SK-N-SH (cell line): ENCODE results near the gene MGLL.

Experiments used
- CHD2 ChIP-seq: fragments of 150-350 bp; IDR thresholded peaks from 2 replicates; pipeline ENCODE4 v1.6.1; 2018; ENCODE audit warnings: low read length; ENCODE audit not compliant: partially characterized antibody
- JUND ChIP-seq: IDR thresholded peaks from 2 replicates; pipeline ENCODE4 v1.4.0; 2012
- MXI1 ChIP-seq: IDR thresholded peaks from 2 replicates; pipeline ENCODE4 v1.6.1; 2012; ENCODE audit warnings: mild to moderate bottlenecking, low read depth, low read length, improper control_type of control experiment
- POLR2AphosphoS5 ChIP-seq: IDR thresholded peaks from 2 replicates; pipeline ENCODE4 v1.6.1; 2012; ENCODE audit warnings: low read depth, low read length
- RAD21 ChIP-seq: IDR thresholded peaks from 2 replicates; pipeline ENCODE4 v1.6.1; 2012; ENCODE audit warnings: mild to moderate bottlenecking, low read length
- TCF12 ChIP-seq: IDR thresholded peaks from 2 replicates; pipeline ENCODE4 v1.4.0; 2012
- TEAD4 ChIP-seq: IDR thresholded peaks from 2 replicates; pipeline ENCODE4 v1.4.0; 2012; ENCODE audit warnings: mild to moderate bottlenecking, borderline replicate concordance; ENCODE audit not compliant: insufficient read depth
- TF ChIP-seq, protein P1 (sequence below): fragments of 200-600 bp; sonication (generic); IDR thresholded peaks from 2 replicates; pipeline ENCODE4 v1.6.1; 2017; ENCODE audit warnings: antibody characterized with exemption, mild to moderate bottlenecking, moderate library complexity
- TF ChIP-seq, protein P2 (sequence below): IDR thresholded peaks from 2 replicates; pipeline ENCODE4 v1.6.1; 2012; ENCODE audit warnings: mild to moderate bottlenecking, low read depth, low read length, moderate library complexity
- TF ChIP-seq, protein P3 (sequence below): IDR thresholded peaks from 2 replicates; pipeline ENCODE4 v1.4.0; 2012; ENCODE audit warnings: low read depth, borderline replicate concordance

DNA sequence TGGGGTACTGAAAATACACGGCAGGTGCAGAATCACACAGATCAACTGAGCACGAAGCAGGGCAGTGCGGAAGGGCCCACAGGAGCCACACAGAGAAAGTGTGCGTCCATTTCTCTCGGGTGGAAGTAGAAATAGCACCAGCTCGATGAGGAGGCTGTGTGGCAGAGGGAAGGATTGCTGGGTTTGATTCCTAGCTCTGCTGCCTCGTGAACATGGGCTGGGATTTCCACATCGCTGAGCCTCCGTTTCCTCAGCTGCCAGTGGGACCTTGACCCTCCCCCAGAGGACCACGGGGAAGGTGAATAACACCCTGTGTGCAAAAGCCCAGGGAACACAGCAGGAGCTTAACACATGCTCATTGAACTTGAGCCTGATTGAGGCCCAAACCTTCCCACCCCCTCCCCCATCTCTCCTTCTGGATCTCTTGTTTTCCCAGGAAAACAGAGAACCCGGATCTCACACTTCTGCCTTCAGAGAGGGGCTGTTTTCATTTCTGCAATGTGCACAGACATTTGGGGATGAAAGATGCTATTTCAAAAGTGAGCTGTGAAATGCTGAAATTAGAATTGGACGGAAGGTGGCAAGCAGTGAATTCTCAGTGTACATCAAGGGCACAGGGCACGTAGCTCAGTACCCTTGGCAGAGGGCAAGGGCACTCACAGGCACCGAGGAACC lies 111.2 kb downstream of the MGLL start:
- TF ChIP-seq, protein P1, sequence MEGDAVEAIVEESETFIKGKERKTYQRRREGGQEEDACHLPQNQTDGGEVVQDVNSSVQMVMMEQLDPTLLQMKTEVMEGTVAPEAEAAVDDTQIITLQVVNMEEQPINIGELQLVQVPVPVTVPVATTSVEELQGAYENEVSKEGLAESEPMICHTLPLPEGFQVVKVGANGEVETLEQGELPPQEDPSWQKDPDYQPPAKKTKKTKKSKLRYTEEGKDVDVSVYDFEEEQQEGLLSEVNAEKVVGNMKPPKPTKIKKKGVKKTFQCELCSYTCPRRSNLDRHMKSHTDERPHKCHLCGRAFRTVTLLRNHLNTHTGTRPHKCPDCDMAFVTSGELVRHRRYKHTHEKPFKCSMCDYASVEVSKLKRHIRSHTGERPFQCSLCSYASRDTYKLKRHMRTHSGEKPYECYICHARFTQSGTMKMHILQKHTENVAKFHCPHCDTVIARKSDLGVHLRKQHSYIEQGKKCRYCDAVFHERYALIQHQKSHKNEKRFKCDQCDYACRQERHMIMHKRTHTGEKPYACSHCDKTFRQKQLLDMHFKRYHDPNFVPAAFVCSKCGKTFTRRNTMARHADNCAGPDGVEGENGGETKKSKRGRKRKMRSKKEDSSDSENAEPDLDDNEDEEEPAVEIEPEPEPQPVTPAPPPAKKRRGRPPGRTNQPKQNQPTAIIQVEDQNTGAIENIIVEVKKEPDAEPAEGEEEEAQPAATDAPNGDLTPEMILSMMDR: no peak
- TF ChIP-seq POLR2AphosphoS5: no peak
- TF ChIP-seq CHD2: no peak
- TF ChIP-seq TEAD4: no peak
- no peak for TF ChIP-seq JUND
- TF ChIP-seq RAD21: no peak
- no peak for TF ChIP-seq TCF12
- TF ChIP-seq, protein P2, sequence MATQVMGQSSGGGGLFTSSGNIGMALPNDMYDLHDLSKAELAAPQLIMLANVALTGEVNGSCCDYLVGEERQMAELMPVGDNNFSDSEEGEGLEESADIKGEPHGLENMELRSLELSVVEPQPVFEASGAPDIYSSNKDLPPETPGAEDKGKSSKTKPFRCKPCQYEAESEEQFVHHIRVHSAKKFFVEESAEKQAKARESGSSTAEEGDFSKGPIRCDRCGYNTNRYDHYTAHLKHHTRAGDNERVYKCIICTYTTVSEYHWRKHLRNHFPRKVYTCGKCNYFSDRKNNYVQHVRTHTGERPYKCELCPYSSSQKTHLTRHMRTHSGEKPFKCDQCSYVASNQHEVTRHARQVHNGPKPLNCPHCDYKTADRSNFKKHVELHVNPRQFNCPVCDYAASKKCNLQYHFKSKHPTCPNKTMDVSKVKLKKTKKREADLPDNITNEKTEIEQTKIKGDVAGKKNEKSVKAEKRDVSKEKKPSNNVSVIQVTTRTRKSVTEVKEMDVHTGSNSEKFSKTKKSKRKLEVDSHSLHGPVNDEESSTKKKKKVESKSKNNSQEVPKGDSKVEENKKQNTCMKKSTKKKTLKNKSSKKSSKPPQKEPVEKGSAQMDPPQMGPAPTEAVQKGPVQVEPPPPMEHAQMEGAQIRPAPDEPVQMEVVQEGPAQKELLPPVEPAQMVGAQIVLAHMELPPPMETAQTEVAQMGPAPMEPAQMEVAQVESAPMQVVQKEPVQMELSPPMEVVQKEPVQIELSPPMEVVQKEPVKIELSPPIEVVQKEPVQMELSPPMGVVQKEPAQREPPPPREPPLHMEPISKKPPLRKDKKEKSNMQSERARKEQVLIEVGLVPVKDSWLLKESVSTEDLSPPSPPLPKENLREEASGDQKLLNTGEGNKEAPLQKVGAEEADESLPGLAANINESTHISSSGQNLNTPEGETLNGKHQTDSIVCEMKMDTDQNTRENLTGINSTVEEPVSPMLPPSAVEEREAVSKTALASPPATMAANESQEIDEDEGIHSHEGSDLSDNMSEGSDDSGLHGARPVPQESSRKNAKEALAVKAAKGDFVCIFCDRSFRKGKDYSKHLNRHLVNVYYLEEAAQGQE: no peak
- no peak for TF ChIP-seq MXI1
- TF ChIP-seq, protein P3, sequence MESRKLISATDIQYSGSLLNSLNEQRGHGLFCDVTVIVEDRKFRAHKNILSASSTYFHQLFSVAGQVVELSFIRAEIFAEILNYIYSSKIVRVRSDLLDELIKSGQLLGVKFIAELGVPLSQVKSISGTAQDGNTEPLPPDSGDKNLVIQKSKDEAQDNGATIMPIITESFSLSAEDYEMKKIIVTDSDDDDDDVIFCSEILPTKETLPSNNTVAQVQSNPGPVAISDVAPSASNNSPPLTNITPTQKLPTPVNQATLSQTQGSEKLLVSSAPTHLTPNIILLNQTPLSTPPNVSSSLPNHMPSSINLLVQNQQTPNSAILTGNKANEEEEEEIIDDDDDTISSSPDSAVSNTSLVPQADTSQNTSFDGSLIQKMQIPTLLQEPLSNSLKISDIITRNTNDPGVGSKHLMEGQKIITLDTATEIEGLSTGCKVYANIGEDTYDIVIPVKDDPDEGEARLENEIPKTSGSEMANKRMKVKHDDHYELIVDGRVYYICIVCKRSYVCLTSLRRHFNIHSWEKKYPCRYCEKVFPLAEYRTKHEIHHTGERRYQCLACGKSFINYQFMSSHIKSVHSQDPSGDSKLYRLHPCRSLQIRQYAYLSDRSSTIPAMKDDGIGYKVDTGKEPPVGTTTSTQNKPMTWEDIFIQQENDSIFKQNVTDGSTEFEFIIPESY: no peak
